ENCODE data around the gene PLSCR1. TPM values are rescaled to one million over a fixed set of nuclear protein-coding genes. Genes with fewer than 3 reads are reported as not detected.
A peak's percentile ranks its signal among the peaks of the same experiment; 100 is the strongest.

The PLSCR1 gene
- total and polyA plus RNA-seq, 2 experiments from 2014 or later: 62.7 to 78.3 TPM

GRCh38 chr3:146550743-146551510 is 6.5 kb upstream of the PLSCR1 start:
- Mint-ChIP-seq H3K36me3 (ENCODE audit: low read depth) (peaks cover 3% of the 10 kb centered on the region; the same call in 1 of the 3 replicates), H3K27me3 (ENCODE audit: insufficient read depth, low read depth, poor library complexity) (no peaks in the 10 kb centered on the region), H3K27ac (no peak overlapping the region), H3K4me1 (peaks cover 25% of the 10 kb centered on the region), H3K9me3 (no peaks in the 10 kb centered on the region), H3K4me3 (no peak overlapping the region)
- Histone ChIP-seq H3K4me3 (no peak overlapping the region), H3K36me3 (ENCODE audit: insufficient read depth) (no peaks in the 10 kb centered on the region; the same call in 1 of the 2 replicates), H4K20me1 (replicated peaks; ENCODE audit: insufficient read depth) (no peaks in the 10 kb centered on the region), H3K79me2 (replicated peaks; ENCODE audit: insufficient read depth) (no peaks in the 10 kb centered on the region), H3K27ac (ENCODE audit: low read depth) (no peak overlapping the region), H2AFZ (no peak overlapping the region), H3K27me3 (ENCODE audit: insufficient read depth) (no peaks in the 10 kb centered on the region), H3K4me2 (peak overlapping the region; percentile 19; the same call in 1 of the 2 replicates), H3K9me2 (ENCODE audit: insufficient read depth) (peaks cover 8% of the 10 kb centered on the region; the same call in 1 of the 2 replicates), H3F3A (replicated peaks; ENCODE audit: low read depth) (no peaks in the 10 kb centered on the region), H3K4me1 (ENCODE audit: insufficient read depth) (peaks cover 26% of the 10 kb centered on the region)
- no peak for TF ChIP-seq ZNF462 (CRISPR knock-in tag; IDR thresholded peaks at IDR 0.05)
- no peak for TF ChIP-seq ZNF114 (CRISPR knock-in tag; IDR thresholded peaks at IDR 0.05)
- no peak for TF ChIP-seq ETS1 (IDR thresholded peaks at IDR 0.05)
- no peak for TF ChIP-seq CTCF (conservative IDR thresholded peaks at IDR 0.05; ENCODE audit: low read depth in 2 of 2)
- TF ChIP-seq ZNF331 (CRISPR knock-in tag; IDR thresholded peaks at IDR 0.05; ENCODE audit: low read depth): no peak
- ATAC-seq (no peak), DNase-seq (ENCODE audit: low spot score) (no peak)
